ENCODE measurements around the gene AMBP. TPM values are rescaled to one million over a fixed set of nuclear protein-coding genes. Genes with fewer than 3 reads are reported as not detected.

The AMBP gene
- total and polyA plus RNA-seq, 2 of the 13 experiments (the other 11 are each of a cell fraction or from before 2014, with no cell fraction given): 1,510 to 2,580 TPM

GRCh38 chr9:114059047-114059803 is 18.9 kb downstream of the AMBP start (continued):
- no peak for TF ChIP-seq FOXO4 (CRISPR knock-in tag; conservative IDR thresholded peaks at IDR 0.05)
- TF ChIP-seq CREM (IDR thresholded peaks at IDR 0.05): no peak
- TF ChIP-seq CREM (CRISPR knock-in tag; IDR thresholded peaks at IDR 0.05): no peak
- no peak; the same call in 1 of the 2 replicates for TF ChIP-seq ZNF326 (CRISPR knock-in tag; IDR thresholded peaks at IDR 0.05; ENCODE audit: borderline replicate concordance)
- TF ChIP-seq PLSCR1 (CRISPR knock-in tag; IDR thresholded peaks at IDR 0.05; ENCODE audit: borderline replicate concordance): no peak
- no peak for TF ChIP-seq ZNF124 (CRISPR knock-in tag; IDR thresholded peaks at IDR 0.05)
- no peak for TF ChIP-seq ZNF790 (CRISPR knock-in tag; IDR thresholded peaks at IDR 0.05; ENCODE audit: borderline replicate concordance)
- no peak for TF ChIP-seq ZBTB7A (CRISPR knock-in tag; IDR thresholded peaks at IDR 0.05)
- TF ChIP-seq ZNF513 (CRISPR knock-in tag; conservative IDR thresholded peaks at IDR 0.05): no peak
- no peak for TF ChIP-seq ZFP62 (CRISPR knock-in tag; IDR thresholded peaks at IDR 0.05)
- TF ChIP-seq ZFAT (CRISPR knock-in tag; conservative IDR thresholded peaks at IDR 0.05): no peak
- no peak for TF ChIP-seq ZNF496 (CRISPR knock-in tag; IDR thresholded peaks at IDR 0.05; ENCODE audit: insufficient replicate concordance)
- TF ChIP-seq ZNF296 (CRISPR knock-in tag; conservative IDR thresholded peaks at IDR 0.05): no peak
- no peak for TF ChIP-seq ZNF280B (CRISPR knock-in tag; IDR thresholded peaks at IDR 0.05; ENCODE audit: borderline replicate concordance)
- TF ChIP-seq ZBTB3 (CRISPR knock-in tag; IDR thresholded peaks at IDR 0.05; ENCODE audit: borderline replicate concordance, low read depth): no peak
- no peak for TF ChIP-seq TBX3 (IDR thresholded peaks at IDR 0.05; ENCODE audit: borderline replicate concordance)
- no peak; the same call in 1 of the 2 replicates for TF ChIP-seq THAP9 (CRISPR knock-in tag; IDR thresholded peaks at IDR 0.05; ENCODE audit: borderline replicate concordance)
